C4-2B (cell line): ENCODE measurements around the gene ME1.

Experiments
- H3K27ac ChIP-seq: fragments of 450-650 bp; 2 replicates; pipeline ENCODE4 v1.5.1; 2017
- CTCF ChIP-seq: fragments of 450-650 bp; conservative IDR thresholded peaks from 2 replicates; pipeline ENCODE4 v1.5.1; 2017; ENCODE audit warnings: mild to moderate bottlenecking
- ZFX ChIP-seq: fragments of 450-650 bp; IDR thresholded peaks from 2 replicates; pipeline ENCODE4 v1.6.1; 2017

The ME1 gene

GRCh38 chr6:83470001-83470400 is 39.1 kb upstream of the ME1 start:
- TF ChIP-seq ZFX (no peak), CTCF (no peak)
- H3K27ac ChIP-seq = no peak overlapping the region

- TF ChIP-seq ZFX (no peak), CTCF (no peak)
- H3K27ac ChIP-seq = no peak overlapping the region
Observed at GRCh38 chr6:83467620-83468036, 36.8 kb upstream of the ME1 start.

- TF ChIP-seq ZFX (no peak), CTCF (no peak)
- H3K27ac ChIP-seq = no peak overlapping the region
Observed at GRCh38 chr6:83466328-83466727, 35.5 kb upstream of the ME1 start.

GRCh38 chr6:83464381-83465140 is 33.7 kb upstream of the ME1 start:
- H3K27ac ChIP-seq = no peak overlapping the region
- TF ChIP-seq CTCF = no peak
- no peak for TF ChIP-seq ZFX

GRCh38 chr6:83463886-83464285 is 33.0 kb upstream of the ME1 start:
- no peak overlapping the region for H3K27ac ChIP-seq
- TF ChIP-seq CTCF (no peak), ZFX (no peak)

GRCh38 chr6:83462524-83462923 is 31.7 kb upstream of the ME1 start:
- H3K27ac ChIP-seq = no peak overlapping the region
- TF ChIP-seq CTCF (no peak), ZFX (no peak)

GRCh38 chr6:83461438-83461837 is 30.6 kb upstream of the ME1 start:
- no peak for TF ChIP-seq CTCF
- TF ChIP-seq ZFX = no peak
- no peak overlapping the region for H3K27ac ChIP-seq
